H9 (cell line): ENCODE measurements around the gene FRMD4B. TPM values are rescaled to one million over a fixed set of nuclear protein-coding genes. Genes with fewer than 3 reads are reported as not detected.

Source experiments
- DNase-seq: peaks from one replicate; pipeline ENCODE4 v3.0.0-alpha.2; 2017
- H2AFZ ChIP-seq: one replicate; pipeline ENCODE4 v1.6.1; 2013; ENCODE audit warnings: mild to moderate bottlenecking, low read length, control low read depth, moderate library complexity
- H2AK5ac ChIP-seq: 2 replicates; pipeline ENCODE4 v1.6.1; 2013; ENCODE audit warnings: low read length, control low read depth, mixed read lengths; ENCODE audit not compliant: insufficient read length
- H2BK120ac ChIP-seq: one replicate; pipeline ENCODE4 v1.6.1; 2013; ENCODE audit warnings: low read depth, mild to moderate bottlenecking, low read length, control low read depth, inconsistent platforms; ENCODE audit not compliant: poor library complexity, severe bottlenecking
- H2BK12ac ChIP-seq: 2 replicates; pipeline ENCODE4 v1.6.1; 2013; ENCODE audit warnings: low read length, control low read depth, mixed read lengths, low read depth; ENCODE audit not compliant: insufficient read length
- H2BK15ac ChIP-seq: 2 replicates; pipeline ENCODE4 v1.6.1; 2013; ENCODE audit warnings: low read depth, low read length, control low read depth
- H2BK20ac ChIP-seq: one replicate; pipeline ENCODE4 v1.6.1; 2013; ENCODE audit warnings: low read depth, mild to moderate bottlenecking, low read length, control low read depth, inconsistent platforms; ENCODE audit not compliant: poor library complexity, severe bottlenecking
- H2BK5ac ChIP-seq: 2 replicates; pipeline ENCODE4 v1.6.1; 2013; ENCODE audit warnings: low read length, control low read depth, mixed read lengths; ENCODE audit not compliant: insufficient read length
- H3K14ac ChIP-seq: 2 replicates; pipeline ENCODE4 v1.6.1; 2013; ENCODE audit warnings: low read length, control low read depth; ENCODE audit not compliant: insufficient read depth
- H3K18ac ChIP-seq: 2 replicates; pipeline ENCODE4 v1.6.1; 2013; ENCODE audit warnings: low read depth, mild to moderate bottlenecking, mixed read lengths, low read length, control low read depth; ENCODE audit not compliant: insufficient read length
- H3K23ac ChIP-seq: 2 replicates; pipeline ENCODE4 v1.6.1; 2013; ENCODE audit warnings: low read length, control low read depth, mixed read lengths, low read depth; ENCODE audit not compliant: insufficient read length
- H3K23me2 ChIP-seq: 2 replicates; pipeline ENCODE4 v1.6.1; 2013; ENCODE audit warnings: low read depth, mild to moderate bottlenecking, mixed read lengths, low read length, control low read depth; ENCODE audit not compliant: insufficient read length, poor library complexity, severe bottlenecking
- H3K27ac ChIP-seq: 2 replicates; pipeline ENCODE4 v1.5.1; 2013; ENCODE audit warnings: low read length, control low read depth, mixed read lengths, low read depth; ENCODE audit not compliant: insufficient read length
- H3K27me3 ChIP-seq: 2 replicates; pipeline ENCODE4 v1.6.1; 2013; ENCODE audit warnings: low read length, control low read depth, inconsistent platforms; ENCODE audit not compliant: insufficient read depth
- H3K4ac ChIP-seq: 2 replicates; pipeline ENCODE4 v1.6.1; 2013; ENCODE audit warnings: low read depth, mild to moderate bottlenecking, control low read depth, inconsistent platforms, low read length, moderate library complexity
- H3K4me1 ChIP-seq: 2 replicates; pipeline ENCODE4 v1.6.1; 2013; ENCODE audit warnings: low read length, control low read depth, inconsistent platforms; ENCODE audit not compliant: insufficient read depth
- H3K4me2 ChIP-seq: 2 replicates; pipeline ENCODE4 v1.6.1; 2013; ENCODE audit warnings: low read length, control low read depth, mixed read lengths; ENCODE audit not compliant: insufficient read length, insufficient read depth
- H3K56ac ChIP-seq: 2 replicates; pipeline ENCODE4 v1.6.1; 2013; ENCODE audit warnings: low read depth, mild to moderate bottlenecking, mixed read lengths, low read length, control low read depth; ENCODE audit not compliant: insufficient read length
- H3K79me1 ChIP-seq: 2 replicates; pipeline ENCODE4 v1.6.1; 2013; ENCODE audit warnings: low read depth, mild to moderate bottlenecking, moderate library complexity, low read length, control low read depth, inconsistent platforms; ENCODE audit not compliant: insufficient read depth, poor library complexity, severe bottlenecking
- H3K79me2 ChIP-seq: 2 replicates; pipeline ENCODE4 v1.6.1; 2013; ENCODE audit warnings: low read length, control low read depth, inconsistent platforms; ENCODE audit not compliant: insufficient read depth
- H3K9ac ChIP-seq: 2 replicates; pipeline ENCODE4 v1.6.1; 2013; ENCODE audit warnings: low read length, control low read depth, mixed read lengths; ENCODE audit not compliant: insufficient read length; ENCODE audit errors: extremely low read depth
- H3K9me3 ChIP-seq: one replicate; pipeline ENCODE4 v1.6.1; 2013; ENCODE audit warnings: low read depth, low read length, inconsistent platforms; ENCODE audit not compliant: control insufficient read depth
- H3T11ph ChIP-seq: one replicate; pipeline ENCODE4 v1.6.1; 2013; ENCODE audit warnings: mild to moderate bottlenecking, low read length, control low read depth, inconsistent platforms
- H4K20me1 ChIP-seq: one replicate; pipeline ENCODE4 v1.6.1; 2013; ENCODE audit not compliant: control insufficient read depth, insufficient read length, insufficient read depth
- H4K5ac ChIP-seq: 2 replicates; pipeline ENCODE4 v1.6.1; 2013; ENCODE audit warnings: low read depth, mild to moderate bottlenecking, mixed read lengths, low read length, control low read depth; ENCODE audit not compliant: insufficient read length
- H4K8ac ChIP-seq: replicated peaks from 2 replicates; pipeline ENCODE4 v1.6.1; 2013; ENCODE audit warnings: low read length, control low read depth, mixed read lengths, low read depth; ENCODE audit not compliant: insufficient read length
- H4K91ac ChIP-seq: 2 replicates; pipeline ENCODE4 v1.6.1; 2013; ENCODE audit warnings: low read depth, mild to moderate bottlenecking, moderate library complexity, mixed read lengths, low read length, control low read depth; ENCODE audit not compliant: insufficient read length
- H3K27ac Mint-ChIP-seq, 3 experiments: 2 replicates in 2 of 3; 3 replicates in 1 of 3; pipeline ENCODE4 v1.8.0; 2020 to 2021; ENCODE audit warnings: mixed read lengths in 3 of 3, mild to moderate bottlenecking in 1 of 3, moderate library complexity in 1 of 3
- H3K27me3 Mint-ChIP-seq: 2 replicates; pipeline ENCODE4 v1.8.0; 2021; ENCODE audit warnings: low read depth, mild to moderate bottlenecking, moderate library complexity, mixed read lengths
- H3K36me3 Mint-ChIP-seq, 3 experiments: 2 replicates in 2 of 3; 3 replicates in 1 of 3; pipeline ENCODE4 v1.8.0; 2020 to 2021; ENCODE audit warnings: low read depth in 3 of 3, mixed read lengths in 3 of 3; ENCODE audit not compliant: insufficient read depth in 1 of 3
- H3K4me1 Mint-ChIP-seq, 2 experiments: 2 replicates each; pipeline ENCODE4 v1.8.0; 2020; ENCODE audit warnings: mixed read lengths in 2 of 2
- H3K4me3 Mint-ChIP-seq, 2 experiments: 2 replicates in 1 of 2; 3 replicates in 1 of 2; pipeline ENCODE4 v1.8.0; 2020 to 2021; ENCODE audit warnings: mild to moderate bottlenecking in 2 of 2, mixed read lengths in 2 of 2, moderate library complexity in 1 of 2
- H3K9me3 Mint-ChIP-seq, 2 experiments: 2 replicates in 1 of 2; 3 replicates in 1 of 2; pipeline ENCODE4 v1.8.0; 2020; ENCODE audit warnings: mild to moderate bottlenecking in 2 of 2, mixed read lengths in 2 of 2, moderate library complexity in 1 of 2
- WGBS: extraction: QIAGEN DNeasy Blood & Tissue Kit; methylation state at CpG from one replicate; pipeline ENCODE4 v1.1.7; 2013; ENCODE audit warnings: missing lambda C conversion rate, low lambda C conversion rate, mixed read lengths; ENCODE audit not compliant: insufficient read length; ENCODE audit errors: extremely low coverage; 5-methylcytosine and 5-hydroxymethylcytosine counted together
- total RNA-seq: library from RNA; stranded (reverse); gene quantifications from 2 replicates; pipeline ENCODE4 v1.2.1, GENCODE V29; 2021
- TF ChIP-seq, protein P1 (sequence below): fragments of 200-600 bp; sonication (generic); conservative IDR thresholded peaks from 3 replicates; pipeline ENCODE4 v1.8.0; 2021; ENCODE audit warnings: antibody characterized with exemption, mild to moderate bottlenecking

The FRMD4B gene
- total RNA-seq, 1 experiment from 2014 or later, result 3.4 TPM

DNA sequence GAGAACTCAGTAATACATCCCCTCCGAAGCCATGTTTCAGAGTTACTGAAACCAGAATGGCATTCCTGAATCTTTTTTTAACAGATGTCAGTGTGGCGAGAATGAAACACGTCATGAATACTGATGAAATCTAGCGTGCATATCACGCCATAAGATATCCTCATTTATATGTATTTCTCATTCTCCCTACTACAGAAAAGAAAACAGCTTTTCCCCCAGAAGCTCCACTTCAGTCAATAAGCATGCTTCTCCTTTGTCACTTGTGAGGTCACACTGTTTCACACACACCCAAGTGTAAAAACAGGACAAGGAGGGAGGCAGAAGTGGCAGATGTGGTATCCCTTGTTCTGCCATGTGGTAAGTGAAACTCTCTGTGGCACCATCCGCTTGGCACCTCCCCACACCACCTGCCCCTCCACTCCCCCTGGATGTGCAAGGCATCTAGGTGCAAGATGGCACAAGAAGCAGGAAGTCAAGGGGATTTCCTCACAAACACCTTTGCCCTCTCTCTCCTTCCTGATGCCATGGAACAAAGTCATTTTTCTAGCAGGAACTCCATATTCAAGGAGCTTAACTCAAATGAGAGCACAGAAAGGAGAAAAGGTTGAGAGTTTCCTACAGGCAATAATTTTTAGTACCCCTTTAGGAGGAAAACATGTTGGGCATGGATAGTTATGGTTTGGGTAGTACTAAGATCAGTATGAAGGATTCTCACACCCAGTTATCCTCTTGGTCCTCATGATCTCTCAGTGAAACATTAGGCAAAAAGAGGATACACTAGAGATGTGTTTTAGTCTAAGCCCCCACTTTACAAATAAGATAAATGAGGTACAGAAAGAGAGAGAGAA, 47.5 kb upstream of the FRMD4B start:
- Histone ChIP-seq H2AK5ac (no peak overlapping the region), H2BK15ac (no peak overlapping the region), H3K14ac (no peak overlapping the region), H3K18ac (no peak overlapping the region), H3K56ac (no peak overlapping the region), H2BK20ac (no peak overlapping the region), H3K27ac (no peak overlapping the region), H3K27me3 (no peaks in the 10 kb centered on the region), H3K79me1 (no peaks in the 10 kb centered on the region), H2BK120ac (no peak overlapping the region), H3K9me3 (no peaks in the 10 kb centered on the region), H3K23ac (no peak overlapping the region), H2BK5ac (no peak overlapping the region), H3K23me2 (no peaks in the 10 kb centered on the region), H4K8ac (no peak overlapping the region), H4K5ac (no peak overlapping the region), H3K4me1 (no peaks in the 10 kb centered on the region), H3K9ac (no peak overlapping the region), H2AFZ (no peak overlapping the region), H3T11ph (no peak overlapping the region), H4K91ac (no peak overlapping the region), H2BK12ac (no peak overlapping the region), H4K20me1 (no peaks in the 10 kb centered on the region), H3K4ac (no peak overlapping the region), H3K4me2 (no peak overlapping the region), H3K79me2 (no peaks in the 10 kb centered on the region)
- DNase-seq, result no peak
- H3K27ac Mint-ChIP-seq, result no peak overlapping the region
- no peaks in the 10 kb centered on the region for H3K9me3 Mint-ChIP-seq
- no peak overlapping the region for H3K4me3 Mint-ChIP-seq
- H3K27me3 Mint-ChIP-seq, result no peaks in the 10 kb centered on the region
- no peaks in the 10 kb centered on the region for H3K36me3 Mint-ChIP-seq
- H3K4me1 Mint-ChIP-seq, result no peaks in the 10 kb centered on the region
- TF ChIP-seq, protein P1, sequence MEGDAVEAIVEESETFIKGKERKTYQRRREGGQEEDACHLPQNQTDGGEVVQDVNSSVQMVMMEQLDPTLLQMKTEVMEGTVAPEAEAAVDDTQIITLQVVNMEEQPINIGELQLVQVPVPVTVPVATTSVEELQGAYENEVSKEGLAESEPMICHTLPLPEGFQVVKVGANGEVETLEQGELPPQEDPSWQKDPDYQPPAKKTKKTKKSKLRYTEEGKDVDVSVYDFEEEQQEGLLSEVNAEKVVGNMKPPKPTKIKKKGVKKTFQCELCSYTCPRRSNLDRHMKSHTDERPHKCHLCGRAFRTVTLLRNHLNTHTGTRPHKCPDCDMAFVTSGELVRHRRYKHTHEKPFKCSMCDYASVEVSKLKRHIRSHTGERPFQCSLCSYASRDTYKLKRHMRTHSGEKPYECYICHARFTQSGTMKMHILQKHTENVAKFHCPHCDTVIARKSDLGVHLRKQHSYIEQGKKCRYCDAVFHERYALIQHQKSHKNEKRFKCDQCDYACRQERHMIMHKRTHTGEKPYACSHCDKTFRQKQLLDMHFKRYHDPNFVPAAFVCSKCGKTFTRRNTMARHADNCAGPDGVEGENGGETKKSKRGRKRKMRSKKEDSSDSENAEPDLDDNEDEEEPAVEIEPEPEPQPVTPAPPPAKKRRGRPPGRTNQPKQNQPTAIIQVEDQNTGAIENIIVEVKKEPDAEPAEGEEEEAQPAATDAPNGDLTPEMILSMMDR, result no peak
- WGBS, result no CpG with 5 or more reads among the region's 6 CpGs
